Thoracic aorta (tissue), 2 donors: ENCODE results near the gene OR5I1. TPM values are rescaled to one million over a fixed set of nuclear protein-coding genes. Genes with fewer than 3 reads are reported as not detected.

Experiments
- ATAC-seq: fragments of 150-250 bp; one replicate; pipeline ENCODE4 v1.8.0; 2017; ENCODE audit warnings: low read depth; ENCODE audit not compliant: insufficient number of reproducible peaks, low FRiP score
- DNase-seq: peaks from one replicate; pipeline ENCODE4 v3.0.0-alpha.2; 2020; ENCODE audit warnings: low spot score
- H3K27ac ChIP-seq, 2 donors: fragments of 200-600 bp; sonication (generic); 1 replicate in 1 of 2; 2 replicates in 1 of 2; pipeline ENCODE4 v1.5.1; 2016; ENCODE audit warnings: mild to moderate bottlenecking in 2 of 2, moderate library complexity in 2 of 2
- H3K27me3 ChIP-seq: fragments of 200-600 bp; sonication (generic); replicated peaks from 2 replicates; pipeline ENCODE4 v1.6.0; 2016; ENCODE audit warnings: mild to moderate bottlenecking; ENCODE audit not compliant: insufficient read depth
- H3K36me3 ChIP-seq: fragments of 200-600 bp; sonication (generic); one replicate; pipeline ENCODE4 v1.5.1; 2016
- H3K4me1 ChIP-seq, 2 donors: fragments of 200-600 bp; sonication (generic); 1 replicate in 1 of 2; 2 replicates in 1 of 2; pipeline versions ENCODE4 v1.5.1 to v1.6.0; 2016; ENCODE audit warnings: low read depth in 2 of 2, mild to moderate bottlenecking in 1 of 2; ENCODE audit not compliant: control insufficient read depth in 1 of 2
- H3K4me3 ChIP-seq: fragments of 200-600 bp; sonication (generic); 2 replicates; pipeline ENCODE4 v1.5.1; 2016; ENCODE audit warnings: mild to moderate bottlenecking
- H3K9me3 ChIP-seq: fragments of 200-600 bp; sonication (generic); 2 replicates; pipeline ENCODE4 v1.5.1; 2016
- total RNA-seq, 2 donors: library from RNA; depleted of rRNA; stranded (reverse); fragments of >200 nt; gene quantifications; one replicate each; pipeline versions ENCODE4 v1.1.0 to v1.2.3, GENCODE V29; 2016
- TF ChIP-seq, protein P1 (sequence below): fragments of 200-600 bp; sonication (generic); IDR thresholded peaks from one replicate; pipeline ENCODE4 v1.5.1; 2019; ENCODE audit warnings: antibody characterized with exemption

OR5I1 gene
- total RNA-seq, 2 donors from 2014 or later, result not detected

- Histone ChIP-seq H3K27me3 (no peaks in the 10 kb centered on the region), H3K36me3 (no peaks in the 10 kb centered on the region), H3K4me3 (no peak overlapping the region), H3K27ac (no peak overlapping the region), H3K9me3 (no peaks in the 10 kb centered on the region), H3K4me1 (no peaks in the 10 kb centered on the region)
- ATAC-seq, result no peak
- no peak for DNase-seq
- TF ChIP-seq, protein P1, sequence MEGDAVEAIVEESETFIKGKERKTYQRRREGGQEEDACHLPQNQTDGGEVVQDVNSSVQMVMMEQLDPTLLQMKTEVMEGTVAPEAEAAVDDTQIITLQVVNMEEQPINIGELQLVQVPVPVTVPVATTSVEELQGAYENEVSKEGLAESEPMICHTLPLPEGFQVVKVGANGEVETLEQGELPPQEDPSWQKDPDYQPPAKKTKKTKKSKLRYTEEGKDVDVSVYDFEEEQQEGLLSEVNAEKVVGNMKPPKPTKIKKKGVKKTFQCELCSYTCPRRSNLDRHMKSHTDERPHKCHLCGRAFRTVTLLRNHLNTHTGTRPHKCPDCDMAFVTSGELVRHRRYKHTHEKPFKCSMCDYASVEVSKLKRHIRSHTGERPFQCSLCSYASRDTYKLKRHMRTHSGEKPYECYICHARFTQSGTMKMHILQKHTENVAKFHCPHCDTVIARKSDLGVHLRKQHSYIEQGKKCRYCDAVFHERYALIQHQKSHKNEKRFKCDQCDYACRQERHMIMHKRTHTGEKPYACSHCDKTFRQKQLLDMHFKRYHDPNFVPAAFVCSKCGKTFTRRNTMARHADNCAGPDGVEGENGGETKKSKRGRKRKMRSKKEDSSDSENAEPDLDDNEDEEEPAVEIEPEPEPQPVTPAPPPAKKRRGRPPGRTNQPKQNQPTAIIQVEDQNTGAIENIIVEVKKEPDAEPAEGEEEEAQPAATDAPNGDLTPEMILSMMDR, result no peak
These were observed 20.3 kb upstream of the OR5I1 start for GRCh38 chr11:55956521-55956920.

DNA sequence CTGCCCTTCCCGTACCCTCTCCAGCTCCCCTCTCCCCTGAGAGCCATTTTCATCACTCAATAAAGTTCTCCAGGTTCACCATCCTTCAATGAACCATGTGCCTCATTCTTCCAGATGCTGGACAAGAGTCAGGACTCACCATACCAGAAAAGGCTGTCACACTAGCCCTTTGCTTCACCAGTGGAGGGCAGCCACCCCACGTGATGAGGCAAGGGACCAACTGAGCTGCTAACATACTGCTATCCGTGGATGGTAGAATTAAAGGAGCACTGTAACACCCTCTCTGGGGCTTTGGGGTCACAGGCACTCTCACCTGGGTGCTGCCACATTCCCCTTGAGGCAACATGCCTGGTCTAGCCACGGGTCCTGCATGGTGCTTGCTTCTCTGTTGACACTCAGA is 13.1 kb upstream of the OR5I1 start:
- TF ChIP-seq, protein P1, result no peak
- no peak for DNase-seq
- Histone ChIP-seq H3K9me3 (no peaks in the 10 kb centered on the region), H3K4me3 (no peak overlapping the region), H3K27me3 (no peaks in the 10 kb centered on the region), H3K36me3 (no peaks in the 10 kb centered on the region), H3K4me1 (no peaks in the 10 kb centered on the region), H3K27ac (no peak overlapping the region)
- no peak for ATAC-seq

GRCh38 chr11:55942785-55943392 is 6.7 kb upstream of the OR5I1 start:
- no peaks in the 10 kb centered on the region for H3K9me3 ChIP-seq
- ATAC-seq, result no peak
- H3K4me1 ChIP-seq, result no peaks in the 10 kb centered on the region
- no peak overlapping the region for H3K4me3 ChIP-seq
- no peak for DNase-seq
- H3K27ac ChIP-seq, result no peak overlapping the region
- no peaks in the 10 kb centered on the region for H3K36me3 ChIP-seq
- H3K27me3 ChIP-seq, result no peaks in the 10 kb centered on the region
- TF ChIP-seq, protein P1, result no peak

GRCh38 chr11:55920537-55920936 is 15.7 kb downstream of the OR5I1 start:
- TF ChIP-seq, protein P1, result no peak
- Histone ChIP-seq H3K27me3 (no peaks in the 10 kb centered on the region), H3K4me1 (no peaks in the 10 kb centered on the region), H3K9me3 (no peaks in the 10 kb centered on the region), H3K27ac (no peak overlapping the region), H3K4me3 (no peak overlapping the region), H3K36me3 (no peaks in the 10 kb centered on the region)
- ATAC-seq (no peak), DNase-seq (no peak)

GRCh38 chr11:55914482-55914881 is 21.7 kb downstream of the OR5I1 start, which contains the start of gene OR5W2:
Gene OR5W2, minus strand, starts transcription at chr11:55914582. Its CDS starts 0 bp downstream, at chr11:55914582.
- no peak for ATAC-seq
- H3K27me3 ChIP-seq, result no peaks in the 10 kb centered on the region
- no peaks in the 10 kb centered on the region for H3K4me1 ChIP-seq
- no peaks in the 10 kb centered on the region for H3K9me3 ChIP-seq
- no peaks in the 10 kb centered on the region for H3K36me3 ChIP-seq
- H3K4me3 ChIP-seq, result no peak within 1 kb of the TSS
- DNase-seq, result no peak
- no peak within 1 kb of the TSS for H3K27ac ChIP-seq
- TF ChIP-seq, protein P1, result no peak
